K562 (cell line): ENCODE measurements around the gene PACRG. TPM values are rescaled to one million over a fixed set of nuclear protein-coding genes. Genes with fewer than 3 reads are reported as not detected.

ENCODE experiments used
- ZNF143 ChIP-seq: sonication (generic); formaldehyde crosslinking; IDR thresholded peaks from 2 replicates; pipeline ENCODE4 v1.9.0; 2022; ENCODE audit warnings: mild to moderate bottlenecking, missing genetic modification reagents
- polyA plus RNA-seq, 8 experiments: library from polyadenylated mRNA; depleted of rRNA in 4 of 8; stranded (reverse) in 5 of 8; unstranded in 3 of 8; fragments of >200 nt; fragmentation: Nextera tagmentation in 2 of 8; fragmentation: Illumina TruSeq in 1 of 8; extraction: Ambion mirVana in 2 of 8; extraction: Trizol in 1 of 8; gene quantifications; 2 replicates each; pipeline versions ENCODE4 v1.2.1 to v1.2.3, GENCODE V29; 2011 to 2014; ENCODE audit warnings: inconsistent platforms in 1 of 8, missing spikeins in 1 of 8
- total RNA-seq, 7 experiments: library from RNA; depleted of rRNA in 6 of 7; stranded (reverse); fragments of >200 nt in 6 of 7; fragmentation: Illumina TruSeq in 2 of 7; extraction: Trizol in 2 of 7; gene quantifications; 2 replicates each; pipeline versions ENCODE4 v1.2.1 to v1.2.3, GENCODE V29; 2011 to 2021; ENCODE audit warnings: low replicate concordance in 1 of 7
- TF ChIP-seq, protein P1 (sequence below): fragments of 450-650 bp; IDR thresholded peaks from 2 replicates; pipeline ENCODE4 v1.6.1; 2016; ENCODE audit warnings: mild to moderate bottlenecking, moderate library complexity
- TF ChIP-seq, protein P2 (sequence below): fragments of 250-450 bp; sonication (Bioruptor Pico); IDR thresholded peaks from 2 replicates; pipeline ENCODE4 v1.6.1; 2021; ENCODE audit warnings: mild to moderate bottlenecking

The PACRG gene
- total and polyA plus RNA-seq, 9 of the 15 experiments (the other 6 are each of a cell fraction or from before 2014, with no cell fraction given) = 0.04 TPM; not detected in 8

DNA sequence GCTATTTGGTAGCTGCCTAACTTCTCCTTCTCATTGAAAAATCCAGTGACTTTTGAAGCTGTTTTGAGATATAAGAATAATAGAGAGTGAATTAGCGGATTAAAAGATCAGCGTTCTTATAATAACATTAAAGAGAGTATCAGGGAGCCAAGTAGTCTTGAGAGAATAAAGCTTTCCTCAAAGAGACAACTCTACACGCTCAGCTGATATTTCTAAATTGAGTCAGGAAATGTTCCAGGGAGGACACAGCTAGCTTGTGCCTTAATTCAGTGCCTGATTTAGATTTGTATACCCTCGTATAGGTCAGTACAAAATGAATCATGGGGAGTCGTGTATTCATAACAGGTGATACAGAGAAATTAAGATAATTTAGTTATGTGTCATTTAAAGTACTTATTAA lies 611.7 kb downstream of the PACRG start (continued):
- TF ChIP-seq, protein P1, sequence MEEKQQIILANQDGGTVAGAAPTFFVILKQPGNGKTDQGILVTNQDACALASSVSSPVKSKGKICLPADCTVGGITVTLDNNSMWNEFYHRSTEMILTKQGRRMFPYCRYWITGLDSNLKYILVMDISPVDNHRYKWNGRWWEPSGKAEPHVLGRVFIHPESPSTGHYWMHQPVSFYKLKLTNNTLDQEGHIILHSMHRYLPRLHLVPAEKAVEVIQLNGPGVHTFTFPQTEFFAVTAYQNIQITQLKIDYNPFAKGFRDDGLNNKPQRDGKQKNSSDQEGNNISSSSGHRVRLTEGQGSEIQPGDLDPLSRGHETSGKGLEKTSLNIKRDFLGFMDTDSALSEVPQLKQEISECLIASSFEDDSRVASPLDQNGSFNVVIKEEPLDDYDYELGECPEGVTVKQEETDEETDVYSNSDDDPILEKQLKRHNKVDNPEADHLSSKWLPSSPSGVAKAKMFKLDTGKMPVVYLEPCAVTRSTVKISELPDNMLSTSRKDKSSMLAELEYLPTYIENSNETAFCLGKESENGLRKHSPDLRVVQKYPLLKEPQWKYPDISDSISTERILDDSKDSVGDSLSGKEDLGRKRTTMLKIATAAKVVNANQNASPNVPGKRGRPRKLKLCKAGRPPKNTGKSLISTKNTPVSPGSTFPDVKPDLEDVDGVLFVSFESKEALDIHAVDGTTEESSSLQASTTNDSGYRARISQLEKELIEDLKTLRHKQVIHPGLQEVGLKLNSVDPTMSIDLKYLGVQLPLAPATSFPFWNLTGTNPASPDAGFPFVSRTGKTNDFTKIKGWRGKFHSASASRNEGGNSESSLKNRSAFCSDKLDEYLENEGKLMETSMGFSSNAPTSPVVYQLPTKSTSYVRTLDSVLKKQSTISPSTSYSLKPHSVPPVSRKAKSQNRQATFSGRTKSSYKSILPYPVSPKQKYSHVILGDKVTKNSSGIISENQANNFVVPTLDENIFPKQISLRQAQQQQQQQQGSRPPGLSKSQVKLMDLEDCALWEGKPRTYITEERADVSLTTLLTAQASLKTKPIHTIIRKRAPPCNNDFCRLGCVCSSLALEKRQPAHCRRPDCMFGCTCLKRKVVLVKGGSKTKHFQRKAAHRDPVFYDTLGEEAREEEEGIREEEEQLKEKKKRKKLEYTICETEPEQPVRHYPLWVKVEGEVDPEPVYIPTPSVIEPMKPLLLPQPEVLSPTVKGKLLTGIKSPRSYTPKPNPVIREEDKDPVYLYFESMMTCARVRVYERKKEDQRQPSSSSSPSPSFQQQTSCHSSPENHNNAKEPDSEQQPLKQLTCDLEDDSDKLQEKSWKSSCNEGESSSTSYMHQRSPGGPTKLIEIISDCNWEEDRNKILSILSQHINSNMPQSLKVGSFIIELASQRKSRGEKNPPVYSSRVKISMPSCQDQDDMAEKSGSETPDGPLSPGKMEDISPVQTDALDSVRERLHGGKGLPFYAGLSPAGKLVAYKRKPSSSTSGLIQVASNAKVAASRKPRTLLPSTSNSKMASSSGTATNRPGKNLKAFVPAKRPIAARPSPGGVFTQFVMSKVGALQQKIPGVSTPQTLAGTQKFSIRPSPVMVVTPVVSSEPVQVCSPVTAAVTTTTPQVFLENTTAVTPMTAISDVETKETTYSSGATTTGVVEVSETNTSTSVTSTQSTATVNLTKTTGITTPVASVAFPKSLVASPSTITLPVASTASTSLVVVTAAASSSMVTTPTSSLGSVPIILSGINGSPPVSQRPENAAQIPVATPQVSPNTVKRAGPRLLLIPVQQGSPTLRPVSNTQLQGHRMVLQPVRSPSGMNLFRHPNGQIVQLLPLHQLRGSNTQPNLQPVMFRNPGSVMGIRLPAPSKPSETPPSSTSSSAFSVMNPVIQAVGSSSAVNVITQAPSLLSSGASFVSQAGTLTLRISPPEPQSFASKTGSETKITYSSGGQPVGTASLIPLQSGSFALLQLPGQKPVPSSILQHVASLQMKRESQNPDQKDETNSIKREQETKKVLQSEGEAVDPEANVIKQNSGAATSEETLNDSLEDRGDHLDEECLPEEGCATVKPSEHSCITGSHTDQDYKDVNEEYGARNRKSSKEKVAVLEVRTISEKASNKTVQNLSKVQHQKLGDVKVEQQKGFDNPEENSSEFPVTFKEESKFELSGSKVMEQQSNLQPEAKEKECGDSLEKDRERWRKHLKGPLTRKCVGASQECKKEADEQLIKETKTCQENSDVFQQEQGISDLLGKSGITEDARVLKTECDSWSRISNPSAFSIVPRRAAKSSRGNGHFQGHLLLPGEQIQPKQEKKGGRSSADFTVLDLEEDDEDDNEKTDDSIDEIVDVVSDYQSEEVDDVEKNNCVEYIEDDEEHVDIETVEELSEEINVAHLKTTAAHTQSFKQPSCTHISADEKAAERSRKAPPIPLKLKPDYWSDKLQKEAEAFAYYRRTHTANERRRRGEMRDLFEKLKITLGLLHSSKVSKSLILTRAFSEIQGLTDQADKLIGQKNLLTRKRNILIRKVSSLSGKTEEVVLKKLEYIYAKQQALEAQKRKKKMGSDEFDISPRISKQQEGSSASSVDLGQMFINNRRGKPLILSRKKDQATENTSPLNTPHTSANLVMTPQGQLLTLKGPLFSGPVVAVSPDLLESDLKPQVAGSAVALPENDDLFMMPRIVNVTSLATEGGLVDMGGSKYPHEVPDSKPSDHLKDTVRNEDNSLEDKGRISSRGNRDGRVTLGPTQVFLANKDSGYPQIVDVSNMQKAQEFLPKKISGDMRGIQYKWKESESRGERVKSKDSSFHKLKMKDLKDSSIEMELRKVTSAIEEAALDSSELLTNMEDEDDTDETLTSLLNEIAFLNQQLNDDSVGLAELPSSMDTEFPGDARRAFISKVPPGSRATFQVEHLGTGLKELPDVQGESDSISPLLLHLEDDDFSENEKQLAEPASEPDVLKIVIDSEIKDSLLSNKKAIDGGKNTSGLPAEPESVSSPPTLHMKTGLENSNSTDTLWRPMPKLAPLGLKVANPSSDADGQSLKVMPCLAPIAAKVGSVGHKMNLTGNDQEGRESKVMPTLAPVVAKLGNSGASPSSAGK = no peak
- TF ChIP-seq, protein P2, sequence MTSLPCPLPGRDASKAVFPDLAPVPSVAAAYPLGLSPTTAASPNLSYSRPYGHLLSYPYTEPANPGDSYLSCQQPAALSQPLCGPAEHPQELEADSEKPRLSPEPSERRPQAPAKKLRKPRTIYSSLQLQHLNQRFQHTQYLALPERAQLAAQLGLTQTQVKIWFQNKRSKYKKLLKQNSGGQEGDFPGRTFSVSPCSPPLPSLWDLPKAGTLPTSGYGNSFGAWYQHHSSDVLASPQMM (CRISPR knock-in tag) = no peak
- TF ChIP-seq ZNF143 (CRISPR knock-in tag) = no peak
